ENCODE measurements around the gene ZNF407.

The ZNF407 gene

DNA sequence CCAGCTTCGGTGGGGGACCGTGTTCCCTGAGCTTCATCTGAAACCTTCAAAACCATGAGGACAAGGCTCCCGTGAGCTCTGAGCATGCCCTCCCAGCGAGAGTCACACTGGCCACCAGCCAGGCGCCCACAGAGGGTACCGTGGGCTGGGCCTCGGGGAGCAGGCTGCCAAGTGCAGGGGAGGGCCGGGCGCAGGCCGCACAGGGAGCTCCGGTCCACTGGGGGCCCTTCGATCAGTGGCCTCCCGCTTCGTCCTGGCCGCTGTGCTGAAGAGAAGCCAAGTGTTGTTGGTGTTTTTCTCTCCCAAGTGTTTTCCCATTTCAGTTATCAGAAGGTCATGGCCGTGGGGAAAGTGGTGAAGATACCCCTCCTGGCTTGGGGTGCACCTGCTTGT lies 466.8 kb downstream of the ZNF407 start:
- no peak overlapping the region for H3K4me3 ChIP-seq (ENCODE audit: control insufficient read depth, low read depth, low read length)
- no peak for DNase-seq (ENCODE audit: low read depth)

DNA sequence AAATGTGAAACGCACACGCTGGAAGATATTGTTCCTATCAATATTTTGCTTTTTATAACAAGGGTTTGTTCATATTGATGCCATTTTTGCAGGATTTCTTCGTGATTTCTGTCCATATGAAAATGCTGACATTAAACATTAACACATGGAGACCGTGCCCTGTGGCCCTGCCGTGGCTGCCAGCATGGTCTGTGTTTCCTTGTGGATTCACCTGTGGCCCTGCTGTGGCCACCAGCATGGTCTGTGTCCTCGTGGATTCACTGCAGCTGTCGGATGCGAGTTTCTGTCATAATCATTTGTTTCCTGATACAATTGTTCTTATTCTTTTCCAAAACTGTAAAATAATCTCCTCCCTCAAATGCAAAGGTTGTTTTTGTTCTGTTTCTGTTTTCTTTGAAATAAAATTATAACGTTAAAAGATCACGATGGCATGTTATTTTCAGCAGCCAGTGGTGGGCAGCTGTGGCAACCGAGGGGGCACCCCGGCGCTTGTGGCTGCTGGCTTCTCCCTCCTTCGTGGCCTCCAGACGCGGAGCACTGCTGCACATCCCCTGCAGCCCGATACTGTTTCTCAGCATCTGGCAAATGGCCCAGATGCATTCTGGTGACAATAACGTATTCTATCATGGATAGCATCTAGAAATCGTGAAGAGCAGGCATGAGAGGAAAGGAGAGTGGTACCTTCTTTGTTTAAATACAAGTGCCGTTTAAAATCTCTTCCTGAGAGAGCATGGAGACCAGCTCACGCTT lies 467.8 kb downstream of the ZNF407 start:
- no peak for DNase-seq (ENCODE audit: low read depth)
- no peak overlapping the region for H3K4me3 ChIP-seq (ENCODE audit: control insufficient read depth, low read depth, low read length)
- TF ChIP-seq, protein P1, sequence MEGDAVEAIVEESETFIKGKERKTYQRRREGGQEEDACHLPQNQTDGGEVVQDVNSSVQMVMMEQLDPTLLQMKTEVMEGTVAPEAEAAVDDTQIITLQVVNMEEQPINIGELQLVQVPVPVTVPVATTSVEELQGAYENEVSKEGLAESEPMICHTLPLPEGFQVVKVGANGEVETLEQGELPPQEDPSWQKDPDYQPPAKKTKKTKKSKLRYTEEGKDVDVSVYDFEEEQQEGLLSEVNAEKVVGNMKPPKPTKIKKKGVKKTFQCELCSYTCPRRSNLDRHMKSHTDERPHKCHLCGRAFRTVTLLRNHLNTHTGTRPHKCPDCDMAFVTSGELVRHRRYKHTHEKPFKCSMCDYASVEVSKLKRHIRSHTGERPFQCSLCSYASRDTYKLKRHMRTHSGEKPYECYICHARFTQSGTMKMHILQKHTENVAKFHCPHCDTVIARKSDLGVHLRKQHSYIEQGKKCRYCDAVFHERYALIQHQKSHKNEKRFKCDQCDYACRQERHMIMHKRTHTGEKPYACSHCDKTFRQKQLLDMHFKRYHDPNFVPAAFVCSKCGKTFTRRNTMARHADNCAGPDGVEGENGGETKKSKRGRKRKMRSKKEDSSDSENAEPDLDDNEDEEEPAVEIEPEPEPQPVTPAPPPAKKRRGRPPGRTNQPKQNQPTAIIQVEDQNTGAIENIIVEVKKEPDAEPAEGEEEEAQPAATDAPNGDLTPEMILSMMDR (conservative IDR thresholded peaks at IDR 0.05; ENCODE audit: control insufficient read depth, insufficient read depth, low read depth, low read length), result no peak

More for the DNA sequence above, 466.8 kb downstream of the ZNF407 start:
- TF ChIP-seq, protein P1 (conservative IDR thresholded peaks at IDR 0.05; ENCODE audit: control insufficient read depth, insufficient read depth, low read depth, low read length), result no peak

DNA sequence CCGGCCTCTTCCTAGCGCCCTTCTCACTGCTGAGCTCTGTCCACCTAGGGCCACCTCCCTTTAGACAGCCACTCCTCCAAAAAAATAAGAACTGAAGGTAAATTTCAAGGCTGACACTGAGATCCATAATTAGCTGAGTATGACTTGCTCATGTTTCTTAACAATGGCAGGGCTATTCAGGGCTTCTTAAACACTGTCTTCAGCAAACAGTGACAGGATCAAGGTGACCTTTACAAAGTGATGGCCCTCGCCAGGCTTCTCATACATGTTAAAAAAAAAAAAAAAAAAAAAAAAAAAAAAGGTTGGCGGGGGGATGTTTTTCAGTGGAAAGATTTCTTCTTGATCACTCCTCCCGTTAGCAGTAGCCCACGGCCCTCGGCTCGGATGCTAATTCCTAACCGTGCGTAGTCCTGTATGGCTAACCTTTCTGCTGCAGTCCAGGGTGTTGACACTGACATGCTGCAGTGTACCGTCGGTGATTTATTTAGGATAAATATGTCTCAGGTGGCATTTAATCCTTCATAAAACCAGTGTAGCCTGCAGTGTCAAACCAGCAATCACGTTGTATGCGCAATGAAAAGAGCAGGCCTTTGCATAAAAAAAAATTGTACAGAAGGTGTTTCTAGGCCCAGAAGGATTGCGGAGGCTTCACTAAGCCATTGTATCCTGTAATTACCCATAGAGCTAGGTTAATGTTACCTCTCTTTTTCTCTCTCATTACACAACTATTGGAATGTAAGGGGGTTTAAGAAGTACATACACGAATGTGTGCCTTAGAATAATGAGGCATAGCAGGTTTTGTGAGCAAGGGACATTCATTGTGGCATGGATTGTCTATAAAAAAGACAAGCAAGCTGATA lies 468.6 kb downstream of the ZNF407 start:
- DNase-seq (ENCODE audit: low read depth), result no peak
- TF ChIP-seq, protein P1 (conservative IDR thresholded peaks at IDR 0.05; ENCODE audit: control insufficient read depth, insufficient read depth, low read depth, low read length), result no peak
- H3K4me3 ChIP-seq (ENCODE audit: control insufficient read depth, low read depth, low read length), result no peak overlapping the region

DNA sequence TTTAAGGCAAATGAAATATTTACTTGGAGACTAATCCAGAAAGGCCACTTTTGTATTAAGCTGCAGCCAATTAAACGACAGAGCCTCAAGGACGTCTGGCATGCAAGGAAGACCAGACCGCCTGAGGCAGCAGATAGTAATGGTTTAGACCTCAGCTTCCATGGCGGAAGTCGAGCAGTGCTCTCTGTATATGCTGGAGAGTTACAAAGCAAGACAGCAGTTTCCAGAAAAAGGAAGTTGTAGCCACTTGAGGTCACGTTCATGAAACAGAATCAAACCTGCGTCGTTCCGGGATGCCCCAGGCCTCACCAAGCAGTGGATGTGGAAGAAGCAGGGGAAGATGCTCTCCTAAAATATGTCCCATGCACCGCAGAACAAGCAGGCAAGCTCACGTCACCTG lies 469.3 kb downstream of the ZNF407 start:
- DNase-seq (ENCODE audit: low read depth), result no peak
- TF ChIP-seq, protein P1 (conservative IDR thresholded peaks at IDR 0.05; ENCODE audit: control insufficient read depth, insufficient read depth, low read depth, low read length), result no peak
- no peak overlapping the region for H3K4me3 ChIP-seq (ENCODE audit: control insufficient read depth, low read depth, low read length)

DNA sequence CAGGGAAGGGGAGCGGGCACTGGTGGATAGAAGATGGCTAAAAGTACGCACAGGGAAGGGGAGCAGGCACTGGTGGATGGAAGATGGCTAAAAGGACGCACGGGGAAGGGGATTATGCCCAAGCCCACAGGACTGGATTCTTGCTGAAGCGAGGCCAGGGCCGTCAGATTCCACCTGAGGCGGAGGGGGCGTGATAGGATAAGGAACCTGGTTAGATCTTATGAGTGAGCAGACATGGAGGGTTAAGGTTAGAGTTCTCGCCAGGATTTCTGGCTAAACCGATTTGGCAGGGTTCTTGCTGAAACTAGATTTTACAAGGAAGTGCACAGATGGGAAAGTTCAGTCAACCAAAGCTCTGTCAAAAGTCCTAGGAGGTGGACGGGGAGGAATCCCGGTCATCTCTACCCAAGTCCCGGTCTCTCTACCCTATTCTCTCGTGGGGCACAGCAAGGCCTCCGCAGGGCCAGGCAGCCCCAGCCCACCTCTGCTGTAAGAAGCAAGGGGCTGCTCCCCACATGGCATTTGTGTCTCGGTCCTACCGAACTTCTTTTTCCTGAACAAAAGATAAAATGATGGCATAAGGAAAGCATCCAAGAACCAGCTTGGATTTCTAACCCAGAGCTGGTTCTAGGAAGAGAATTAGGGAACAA lies 470.5 kb downstream of the ZNF407 start:
- TF ChIP-seq, protein P1 (conservative IDR thresholded peaks at IDR 0.05; ENCODE audit: control insufficient read depth, insufficient read depth, low read depth, low read length), result no peak
- DNase-seq (ENCODE audit: low read depth), result no peak
- H3K4me3 ChIP-seq (ENCODE audit: control insufficient read depth, low read depth, low read length), result no peak overlapping the region

DNA sequence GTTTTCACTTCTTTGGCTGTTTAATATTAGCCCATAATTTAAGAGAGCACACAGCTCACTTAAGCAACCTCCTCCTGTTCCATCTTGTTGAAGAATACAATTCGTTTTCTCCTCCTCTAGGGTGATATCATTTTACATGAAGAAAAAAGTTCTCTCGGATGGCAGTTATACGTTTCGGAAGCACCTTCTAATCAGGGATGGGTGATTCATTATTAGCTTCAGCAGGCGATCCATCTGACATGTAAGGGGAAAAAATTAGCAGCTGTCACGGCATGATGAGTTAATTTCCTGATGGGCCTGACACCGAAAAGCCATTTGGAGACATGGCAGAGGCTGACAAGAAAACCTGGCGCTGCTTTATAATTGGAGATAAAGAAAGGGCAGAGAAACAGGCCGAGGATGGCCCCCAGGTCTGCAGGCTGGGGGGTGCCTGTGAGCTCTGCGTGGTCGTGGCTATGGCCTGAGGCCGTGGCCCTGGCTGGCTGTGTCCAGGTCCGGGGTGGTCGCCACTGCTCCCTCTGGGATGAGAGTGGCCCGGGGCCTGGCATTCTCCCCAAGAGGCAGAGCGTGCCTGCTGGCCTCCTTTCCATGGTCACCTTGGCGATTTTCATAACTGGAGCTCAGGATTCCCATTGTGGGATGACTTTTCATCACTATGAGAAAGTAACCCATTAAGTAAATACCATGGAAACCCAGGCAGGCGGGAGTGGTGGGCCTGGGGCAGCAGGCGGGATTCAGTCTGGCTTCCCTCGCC lies 471.2 kb downstream of the ZNF407 start:
- no peak overlapping the region for H3K4me3 ChIP-seq (ENCODE audit: control insufficient read depth, low read depth, low read length)
- DNase-seq (ENCODE audit: low read depth), result no peak
- TF ChIP-seq, protein P1 (conservative IDR thresholded peaks at IDR 0.05; ENCODE audit: control insufficient read depth, insufficient read depth, low read depth, low read length), result no peak

All from fibroblast of mammary gland (primary cell).